ENCODE measurements around the gene GNB1. TPM values are rescaled to one million over a fixed set of nuclear protein-coding genes. Genes with fewer than 3 reads are reported as not detected.

GNB1 gene
- 179 to 201 TPM (median 185 TPM) in 5 replicates for total RNA-seq (2022; extraction: Qiagen RNA extraction; ENCODE audit: low read depth)

DNA sequence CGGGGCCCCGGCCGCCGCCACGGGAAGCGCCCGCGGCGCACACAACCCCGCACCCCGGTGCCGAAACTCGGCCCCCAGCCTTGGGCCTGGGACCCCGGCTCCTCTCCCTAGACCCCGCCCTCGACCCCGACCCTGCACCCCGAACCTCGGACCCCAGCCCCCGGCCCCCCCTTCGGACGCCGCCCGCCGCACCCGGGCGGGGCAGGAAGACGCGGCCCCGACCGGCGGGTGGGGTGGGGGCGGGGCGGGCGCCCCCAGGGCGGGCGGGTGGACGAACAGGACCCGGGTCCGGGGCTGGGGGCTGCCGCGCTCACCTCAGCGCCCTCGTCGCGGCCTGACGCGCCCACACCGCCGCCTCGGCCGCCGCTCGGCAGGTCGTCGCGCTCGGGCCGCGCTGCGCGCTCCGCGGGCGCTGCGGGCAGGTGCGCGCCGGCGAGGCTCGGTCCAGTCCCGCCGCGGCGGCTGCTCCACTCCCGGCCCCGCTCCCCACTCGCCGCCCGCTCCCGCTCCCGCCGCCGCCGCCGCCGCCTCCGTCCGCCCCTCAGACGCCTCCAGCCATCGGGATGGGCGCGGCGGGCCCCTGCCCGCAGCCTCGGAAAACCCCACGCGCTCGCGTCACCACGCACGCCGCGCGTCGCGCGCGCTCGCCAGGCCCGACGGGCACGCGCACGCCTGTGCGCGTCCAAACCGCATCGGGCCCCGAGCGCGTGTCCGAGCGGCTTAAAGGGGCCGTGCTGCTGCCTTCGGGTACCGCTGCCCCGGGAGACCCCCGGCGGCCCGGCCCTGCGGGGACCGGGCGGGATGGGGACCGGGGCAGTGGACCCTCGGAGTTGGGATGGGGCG is at the start of gene GNB1:
TSS of gene GNB1 (minus strand) at position 582 of the 843 bp plus-strand sequence. CDS start 65,634 bp downstream, outside the sequence.

DNA sequence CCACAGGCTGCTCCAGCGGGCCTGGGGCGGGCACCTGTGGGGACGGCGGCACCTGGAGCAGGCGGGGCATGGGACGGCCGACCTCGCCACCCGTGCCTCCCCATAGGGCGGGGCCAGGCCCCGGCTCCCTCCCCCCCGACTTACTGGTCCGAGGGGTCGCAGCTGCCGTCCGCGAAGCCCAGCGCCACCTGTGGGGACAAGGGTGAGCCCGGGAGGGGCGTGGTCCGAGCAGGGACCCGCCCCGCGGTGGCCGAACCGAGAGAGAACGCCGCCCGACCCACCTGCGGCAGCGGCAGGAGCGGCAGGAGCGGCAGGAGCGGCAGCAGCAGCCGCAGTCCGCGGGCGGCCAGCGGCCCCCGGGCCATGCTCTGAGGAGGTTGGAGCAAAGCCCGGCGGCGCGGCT is 28.0 kb upstream of the GNB1 start, which contains the start of gene TMEM52:
TSS of gene TMEM52 (minus strand) at position 379 of the 403 bp plus-strand sequence. CDS start at position 365, 14 bp downstream.

DNA sequence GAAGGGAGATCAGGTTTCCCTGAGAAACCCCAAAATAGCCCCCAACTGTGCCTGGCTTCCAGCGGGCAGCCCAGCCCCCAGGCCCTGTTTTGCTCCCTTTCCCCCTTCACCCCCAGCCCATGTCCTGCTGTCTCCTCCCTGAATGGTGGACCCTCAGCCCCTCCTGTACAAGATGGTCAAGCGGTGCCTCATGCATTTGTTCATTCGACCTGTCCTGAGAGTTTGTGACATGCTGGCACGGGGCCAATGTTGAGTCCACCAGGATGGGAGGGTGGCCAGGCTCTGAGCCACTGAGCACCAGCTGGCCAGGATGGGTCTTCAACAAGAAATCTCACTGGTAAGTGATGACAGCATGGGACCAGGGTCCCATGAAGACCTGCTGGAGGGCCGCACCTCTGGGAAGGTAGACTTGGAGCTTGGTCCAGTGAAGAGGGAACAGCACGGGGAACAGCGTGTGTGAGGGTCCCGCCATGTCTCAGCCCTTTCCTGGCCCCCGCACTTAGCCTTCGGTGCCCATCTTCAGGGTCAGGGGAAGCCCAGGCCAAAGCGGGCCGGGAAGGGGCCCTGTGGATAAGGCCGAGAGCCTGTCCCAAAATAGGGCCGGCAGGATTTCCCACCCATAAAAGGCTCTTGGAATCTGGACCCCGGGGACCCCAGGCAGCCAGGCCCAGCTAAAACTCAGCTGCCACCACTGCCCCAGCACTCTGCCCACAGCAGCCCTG is 24.2 kb upstream of the GNB1 start, which contains the start of gene CALML6:
TSS of gene CALML6 (plus strand) at position 290 of the 722 bp plus-strand sequence. CDS start at position 311, 21 bp downstream.

DNA sequence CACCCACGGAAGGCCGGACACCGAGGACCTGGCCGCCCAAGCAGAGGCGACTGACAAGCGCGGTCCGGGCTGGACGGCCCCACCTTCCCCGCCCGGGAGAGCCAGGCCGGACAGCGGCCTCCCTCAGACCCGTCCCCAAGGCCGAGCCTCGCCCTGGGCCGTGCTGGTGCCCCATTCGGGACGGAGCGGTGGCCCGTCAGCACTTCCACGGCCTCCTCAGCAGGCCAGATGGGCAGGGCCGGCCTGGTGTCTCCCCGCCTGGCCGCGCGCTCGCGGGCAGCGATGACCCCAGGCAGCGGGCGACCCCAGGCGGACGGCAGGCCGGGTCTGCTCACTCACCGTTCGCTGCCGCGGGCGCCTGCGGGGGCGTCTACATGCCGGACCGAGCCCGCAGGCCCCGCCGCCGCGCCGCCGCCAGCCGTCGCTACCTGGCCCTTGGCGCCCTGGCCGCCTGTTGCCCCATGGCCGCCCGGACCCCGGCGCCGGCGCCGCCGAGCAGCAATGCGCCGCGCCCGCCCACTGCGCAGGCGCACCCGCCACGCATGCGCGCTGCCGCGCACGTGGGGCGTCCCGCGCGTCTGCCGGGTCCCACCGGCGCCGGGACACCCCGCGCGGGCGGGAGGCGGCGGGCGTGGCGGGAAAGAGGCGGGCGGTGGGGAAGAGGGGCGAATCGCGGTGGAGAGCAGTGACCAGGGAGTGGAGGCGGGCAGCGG is 112.8 kb downstream of the GNB1 start, which contains the start of gene NADK:
TSS of gene NADK (minus strand) at position 521 of the 713 bp plus-strand sequence. CDS start 13,064 bp downstream, outside the sequence.

Other genes starting within 250 kb of the GNB1 start
- gene CDK11B, start 232.1 kb downstream of the GNB1 start, total RNA-seq (2022; extraction: Qiagen RNA extraction; ENCODE audit: low read depth), result 26.1 to 28.9 TPM (median 26.5 TPM) in 5 replicates
- gene SLC35E2B, start 198.3 kb downstream of the GNB1 start, total RNA-seq (2022; extraction: Qiagen RNA extraction; ENCODE audit: low read depth), result 9.1 to 13.6 TPM (median 12.0 TPM) in 5 replicates
- 18.9 to 23.6 TPM (median 22.9 TPM) in 5 replicates for gene CDK11A, start 166.7 kb downstream of the GNB1 start, total RNA-seq (2022; extraction: Qiagen RNA extraction; ENCODE audit: low read depth)
- gene NADK, start 112.6 kb downstream of the GNB1 start, total RNA-seq (2022; extraction: Qiagen RNA extraction; ENCODE audit: low read depth), result 26.7 to 40.1 TPM (median 38.1 TPM) in 5 replicates
- gene CALML6, start 24.2 kb upstream of the GNB1 start, total RNA-seq (2022; extraction: Qiagen RNA extraction; ENCODE audit: low read depth), result 0.22 to 0.27 TPM (median 0.25 TPM) in 4 of 5 replicates, not detected in the other
- 0.30 to 1.0 TPM (median 0.88 TPM) in 5 replicates for gene TMEM52, start 28.2 kb upstream of the GNB1 start, total RNA-seq (2022; extraction: Qiagen RNA extraction; ENCODE audit: low read depth)
- gene CFAP74, start 112.7 kb upstream of the GNB1 start, total RNA-seq (2022; extraction: Qiagen RNA extraction; ENCODE audit: low read depth), result 0.10 TPM in 1 of 5 replicates, not detected in the others
- gene GABRD, start 128.3 kb upstream of the GNB1 start, total RNA-seq (2022; extraction: Qiagen RNA extraction; ENCODE audit: low read depth), result 0.23 to 0.81 TPM (median 0.55 TPM) in 5 replicates
- 6.5 to 8.9 TPM (median 8.4 TPM) in 5 replicates for gene PRKCZ, start 159.3 kb upstream of the GNB1 start, total RNA-seq (2022; extraction: Qiagen RNA extraction; ENCODE audit: low read depth)